ENCODE data around the gene TCEAL5.

GRCh38 chrX:103293118-103293517 is 16.6 kb upstream of the TCEAL5 start:
- TF ChIP-seq POLR2A (IDR thresholded peaks at IDR 0.05), result no peak
- TF ChIP-seq POLR2AphosphoS5 (IDR thresholded peaks at IDR 0.05), result no peak
- TF ChIP-seq CTCF (IDR thresholded peaks at IDR 0.05), result no peak
- no peak for TF ChIP-seq EP300 (IDR thresholded peaks at IDR 0.05)
